ENCODE results near the gene ZNF423.

The ZNF423 gene

DNA sequence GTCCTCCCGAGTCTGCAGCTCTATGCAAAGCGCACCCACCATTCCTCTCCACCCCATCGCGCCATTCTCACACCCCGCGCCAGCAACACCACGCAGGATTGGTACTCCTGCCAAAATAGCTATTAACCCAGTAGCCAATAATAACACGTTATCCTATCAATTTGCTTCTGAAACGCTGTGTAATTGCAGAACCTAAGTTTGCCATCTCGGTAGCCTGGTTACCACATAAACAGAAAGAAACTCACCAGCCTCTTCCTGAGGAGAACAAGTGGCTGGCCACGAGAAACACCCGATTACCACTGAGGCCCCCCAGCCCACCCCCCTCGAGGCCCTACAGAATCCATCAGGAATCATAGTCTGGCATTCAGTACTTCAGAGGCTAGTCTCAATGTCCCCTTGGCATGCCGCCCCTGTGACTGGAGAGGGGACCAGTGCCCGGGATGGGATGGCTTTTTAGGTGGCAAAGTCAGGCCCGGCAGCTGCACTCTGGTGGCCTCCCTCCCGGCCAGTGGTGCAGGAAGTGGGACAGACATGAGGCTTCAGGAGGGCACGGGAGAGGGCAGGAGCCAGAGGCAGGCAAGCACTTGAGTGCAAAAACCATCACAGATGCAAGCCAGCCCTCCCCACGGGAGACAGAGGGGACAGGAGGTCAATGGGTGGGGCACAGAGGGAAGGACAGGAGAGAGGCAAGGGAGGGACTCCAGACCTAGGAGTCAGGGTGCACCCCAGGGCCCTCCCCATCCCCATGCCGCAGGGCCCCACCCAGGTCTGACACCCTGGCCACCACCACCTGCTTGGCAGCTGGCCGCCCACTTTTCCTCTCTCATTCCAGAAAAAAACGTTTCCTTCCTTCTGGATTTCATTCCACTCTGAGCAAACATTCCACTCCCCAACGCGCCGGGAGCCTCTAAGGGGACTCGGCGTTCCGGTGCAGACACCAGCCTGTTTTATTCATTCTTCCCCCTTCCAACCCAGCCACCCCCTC, 192.5 kb downstream of the ZNF423 start:
- no peak for DNase-seq (ENCODE audit: low read depth in 2 of 2)

DNA sequence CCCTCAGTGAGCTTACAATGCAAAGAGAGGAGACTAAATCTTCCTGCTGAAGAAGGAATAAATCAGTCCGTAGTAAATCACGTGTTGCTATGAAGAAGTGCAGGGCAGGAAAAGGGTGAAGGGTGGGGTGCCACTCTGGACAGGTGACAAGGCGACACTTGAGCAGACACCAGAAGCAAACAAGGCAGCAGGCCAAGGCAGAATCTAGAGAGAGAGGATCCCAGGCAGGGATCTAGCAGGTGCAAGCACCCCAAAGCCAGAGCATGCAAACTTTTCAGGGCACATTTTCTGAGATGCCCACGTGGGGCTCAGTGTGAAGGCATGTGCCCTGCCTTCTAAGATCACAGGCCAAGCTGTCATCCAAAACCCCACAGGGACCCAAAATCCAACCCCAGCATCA, 193.3 kb downstream of the ZNF423 start:
- DNase-seq (ENCODE audit: low read depth in 2 of 2): no peak

DNA sequence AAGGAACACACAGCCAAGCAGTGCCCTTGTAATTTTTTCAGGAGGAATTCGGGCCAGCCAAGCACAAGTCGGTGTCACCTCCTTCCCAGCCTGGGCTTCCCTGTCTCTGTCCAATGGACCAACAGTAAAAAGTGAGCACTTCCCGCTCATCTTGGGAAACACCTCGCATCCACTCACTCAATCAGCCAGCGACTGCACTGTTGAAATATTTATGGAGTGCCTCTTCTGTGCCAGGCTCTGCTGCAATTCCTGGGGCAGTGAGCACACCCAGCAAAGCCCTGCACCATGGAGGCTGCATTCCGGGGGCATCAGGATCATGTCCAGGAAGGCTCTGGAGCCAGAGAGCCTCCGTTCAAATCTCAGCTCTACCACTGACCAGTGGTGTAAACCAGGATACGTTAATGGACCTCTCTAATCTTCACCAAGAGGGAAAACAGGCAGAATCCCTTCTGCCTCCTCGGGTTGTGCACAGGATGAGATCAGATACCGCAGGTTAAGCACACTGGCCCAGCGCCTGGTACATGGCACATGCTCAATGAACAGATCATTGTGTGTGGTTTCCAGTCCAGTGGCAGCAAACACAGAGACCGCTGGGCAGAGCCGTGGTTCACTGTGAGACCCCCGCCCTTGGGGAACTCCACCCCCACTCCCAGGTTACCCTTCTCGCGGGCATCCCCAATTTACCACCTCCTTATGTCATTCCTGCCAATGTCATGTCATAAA, 194.3 kb downstream of the ZNF423 start:
- no peak for DNase-seq (ENCODE audit: low read depth in 2 of 2)

DNA sequence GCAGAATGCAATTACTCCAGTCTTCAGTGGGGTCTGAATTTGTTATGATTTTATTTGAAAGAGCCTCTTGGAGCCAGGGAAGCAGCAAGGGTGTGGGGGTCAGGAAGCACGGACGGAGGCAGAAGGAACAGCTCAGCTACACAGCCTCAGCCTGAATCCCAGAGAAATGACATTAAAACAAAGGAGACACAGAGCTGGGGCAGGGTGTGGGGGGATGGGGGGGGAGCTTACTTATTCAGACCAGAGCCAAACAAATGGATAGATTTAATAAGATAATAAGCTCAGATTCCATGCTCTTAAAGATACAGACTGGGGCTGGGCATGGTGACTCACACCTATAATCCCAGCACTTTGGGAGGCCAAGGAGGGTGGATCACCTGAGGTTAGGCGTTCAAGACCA, 195.3 kb downstream of the ZNF423 start:
- DNase-seq (ENCODE audit: low read depth in 2 of 2): no peak

DNA sequence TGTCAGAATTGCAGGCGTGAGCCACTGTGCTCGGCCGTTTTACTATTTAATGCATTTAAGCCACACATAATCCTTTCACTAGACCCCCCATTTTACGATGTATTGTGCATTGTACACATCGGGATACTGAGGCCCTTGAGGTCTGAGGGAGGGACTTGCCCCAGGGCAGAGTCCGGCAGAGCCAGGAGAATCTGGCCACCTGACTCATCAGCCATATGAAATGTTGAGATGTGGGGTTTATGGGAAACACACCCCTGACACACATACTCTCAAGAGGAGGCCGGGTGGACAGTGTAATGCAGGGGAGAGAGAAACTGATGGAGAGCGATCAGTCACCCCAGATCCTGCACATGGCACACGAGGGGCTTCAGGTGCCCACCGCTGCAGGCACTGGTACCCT, 196.6 kb downstream of the ZNF423 start:
- DNase-seq (ENCODE audit: low read depth in 2 of 2): no peak

DNA sequence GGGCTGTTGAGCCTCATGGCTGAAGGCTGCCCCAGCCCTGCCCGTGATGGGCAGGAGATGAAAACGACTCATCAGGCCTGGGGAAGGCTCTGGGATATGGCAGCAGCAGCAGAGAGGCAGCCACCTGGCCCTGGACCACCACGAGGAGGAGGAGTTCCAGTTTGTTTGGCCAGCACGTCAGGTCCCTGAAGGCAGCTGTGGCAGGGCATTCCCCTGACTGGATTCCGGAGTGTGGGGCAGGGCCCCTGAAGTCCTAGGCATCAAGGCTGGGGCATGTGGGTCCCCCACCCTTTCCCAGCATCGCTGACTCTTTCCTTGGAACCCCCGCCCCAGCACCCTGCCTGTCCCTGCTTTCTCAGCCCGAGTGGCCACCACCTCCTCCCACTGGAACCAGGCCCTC, 197.4 kb downstream of the ZNF423 start:
- no peak for DNase-seq (ENCODE audit: low read depth in 2 of 2)

DNA sequence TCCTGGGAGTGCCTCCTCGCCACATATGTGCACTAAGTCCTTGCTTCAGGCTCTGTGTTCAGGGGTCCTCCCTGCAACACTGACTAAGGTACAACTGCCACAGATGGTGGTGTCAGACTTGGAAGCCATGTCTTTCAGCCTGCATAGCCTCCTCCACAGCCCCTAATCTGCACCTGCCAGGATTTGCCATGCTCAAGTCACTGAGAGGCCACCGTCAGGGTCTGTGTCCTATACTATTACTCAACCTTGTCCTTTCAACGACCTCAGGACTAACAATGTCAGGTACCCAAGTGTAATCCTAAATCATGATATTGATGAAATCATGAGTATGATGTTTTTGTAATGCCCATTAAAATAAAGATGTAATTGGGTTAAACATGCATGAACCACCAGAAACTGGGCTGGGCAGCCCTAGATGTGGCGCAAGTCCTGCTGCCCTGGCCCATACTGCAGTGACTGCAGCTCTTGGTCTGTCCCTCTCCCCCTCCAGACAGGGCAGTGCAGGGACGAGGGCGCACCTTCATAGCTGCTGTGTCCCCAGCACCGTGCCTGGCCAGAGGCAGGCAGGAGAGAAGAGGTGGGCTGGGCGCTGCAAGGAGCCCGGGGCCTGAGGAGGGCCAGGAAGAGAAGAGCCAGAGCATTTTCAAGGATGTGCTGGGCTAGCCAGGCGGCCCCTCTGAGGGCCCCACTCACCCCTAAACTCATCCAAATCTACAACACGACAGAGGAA, 198.0 kb downstream of the ZNF423 start:
- DNase-seq (ENCODE audit: low read depth in 2 of 2): no peak

DNA sequence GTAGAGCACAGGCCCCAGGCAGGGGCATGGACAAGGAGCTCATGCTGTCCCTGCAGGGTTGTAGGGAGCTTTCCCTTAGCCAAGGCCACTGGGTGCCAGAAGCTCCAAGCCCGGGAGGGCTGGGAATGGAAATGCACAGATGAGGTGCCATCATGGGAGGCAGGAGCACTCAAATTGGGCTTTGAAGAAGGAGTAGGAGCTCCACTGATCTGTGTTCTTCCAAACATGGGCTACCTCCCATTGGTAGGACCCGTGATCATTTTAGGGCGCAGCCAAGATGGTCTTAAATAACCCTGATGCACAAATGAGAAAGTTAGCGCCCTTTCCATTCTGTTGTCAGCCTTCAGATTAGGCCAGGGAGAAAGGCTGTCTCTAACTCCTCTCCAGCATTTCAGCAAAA, 201.5 kb downstream of the ZNF423 start:
- no peak for DNase-seq (ENCODE audit: low read depth in 2 of 2)

DNA sequence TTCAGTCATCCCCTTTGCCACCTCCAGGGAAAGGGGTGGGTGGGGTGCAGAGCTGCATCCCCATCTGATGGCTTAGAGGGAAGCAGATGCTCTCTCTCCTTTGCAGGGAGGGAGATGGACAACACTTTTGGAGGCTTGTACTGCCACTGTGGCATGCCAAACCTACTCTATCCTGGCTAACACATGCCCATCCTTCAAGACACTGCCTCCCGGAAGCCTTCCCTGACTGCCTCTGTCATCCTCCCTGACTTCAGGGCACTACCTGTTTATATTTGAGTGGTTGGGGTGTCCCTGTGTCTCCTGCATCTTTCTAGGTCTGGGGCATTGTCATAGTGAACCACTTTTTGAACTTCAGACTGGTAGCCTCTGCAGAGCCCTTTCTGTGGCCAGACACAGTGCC, 202.3 kb downstream of the ZNF423 start:
- DNase-seq (ENCODE audit: low read depth in 2 of 2): no peak

DNA sequence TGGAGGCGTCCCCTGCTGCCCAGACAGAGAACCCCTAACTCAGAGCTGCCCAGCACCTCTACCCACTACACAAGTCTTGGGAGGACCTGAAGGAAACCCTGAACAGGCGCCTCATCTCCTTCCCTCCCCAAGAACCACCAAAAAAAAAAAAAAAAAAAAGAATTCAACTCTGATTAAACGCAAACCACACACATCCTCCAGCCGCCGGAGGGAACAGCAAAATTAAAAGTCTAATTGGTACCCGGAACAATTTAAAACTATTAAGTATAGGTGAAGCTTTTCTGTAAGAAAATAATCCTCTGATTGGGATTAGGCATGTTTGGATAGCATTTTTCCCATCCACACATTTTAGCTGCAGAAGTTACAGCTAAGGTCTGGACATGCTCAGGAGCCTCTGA, 202.7 kb downstream of the ZNF423 start:
- DNase-seq (ENCODE audit: low read depth in 2 of 2): no peak

DNA sequence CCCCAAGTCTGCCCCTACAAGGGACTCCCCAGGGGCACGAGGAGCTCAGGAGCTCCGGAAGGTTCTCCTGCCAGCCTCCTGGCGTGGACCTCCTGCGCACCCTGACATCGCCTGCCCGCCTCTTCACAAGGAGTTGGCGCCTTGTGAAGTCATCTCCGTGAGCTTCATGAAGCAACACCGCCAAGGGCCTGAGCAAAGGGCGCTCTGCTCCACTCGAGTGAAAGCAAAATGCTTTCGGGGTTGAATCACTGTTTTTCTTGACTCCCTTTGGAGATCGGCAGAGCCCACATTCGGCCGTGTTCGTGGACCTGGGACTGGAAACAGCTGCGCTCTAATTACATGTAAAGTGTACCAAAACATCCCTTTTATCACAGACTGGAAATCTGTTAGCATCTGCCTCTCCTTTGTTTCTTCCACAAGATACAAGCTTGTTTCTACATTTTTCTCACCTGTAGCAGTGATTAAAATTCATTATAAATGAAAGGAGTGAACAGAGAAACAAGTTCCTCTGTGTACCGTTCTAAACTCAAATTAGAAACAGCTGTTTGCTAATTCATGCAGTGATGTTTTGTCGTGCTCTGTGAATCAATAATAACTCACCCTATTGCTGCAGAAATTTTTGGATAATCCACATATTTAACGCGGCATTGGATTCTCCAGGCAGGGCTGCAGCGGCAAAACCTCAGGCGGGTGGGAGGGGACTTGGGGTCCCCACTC, 203.3 kb downstream of the ZNF423 start:
- DNase-seq (ENCODE audit: low read depth in 2 of 2): no peak

DNA sequence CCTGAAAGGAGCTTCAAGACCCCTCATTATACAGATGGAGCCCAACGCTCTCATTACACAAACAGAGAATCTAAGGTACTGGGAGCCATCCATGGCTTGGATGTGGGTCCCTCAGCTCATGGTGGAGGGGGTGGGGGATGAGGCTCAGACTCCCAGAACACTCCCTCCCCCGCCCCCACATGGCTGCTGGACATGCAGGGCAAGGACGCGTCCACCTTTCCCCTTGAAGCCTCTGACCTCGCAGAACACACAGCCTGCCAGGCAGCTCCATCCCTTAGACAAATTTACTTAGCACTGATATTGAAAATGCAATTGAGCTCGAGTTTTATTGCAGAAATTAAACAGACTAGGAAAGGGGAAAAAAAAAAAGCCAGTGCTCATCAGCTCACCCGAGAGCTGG, 203.9 kb downstream of the ZNF423 start:
- DNase-seq (ENCODE audit: low read depth in 2 of 2): no peak

DNA sequence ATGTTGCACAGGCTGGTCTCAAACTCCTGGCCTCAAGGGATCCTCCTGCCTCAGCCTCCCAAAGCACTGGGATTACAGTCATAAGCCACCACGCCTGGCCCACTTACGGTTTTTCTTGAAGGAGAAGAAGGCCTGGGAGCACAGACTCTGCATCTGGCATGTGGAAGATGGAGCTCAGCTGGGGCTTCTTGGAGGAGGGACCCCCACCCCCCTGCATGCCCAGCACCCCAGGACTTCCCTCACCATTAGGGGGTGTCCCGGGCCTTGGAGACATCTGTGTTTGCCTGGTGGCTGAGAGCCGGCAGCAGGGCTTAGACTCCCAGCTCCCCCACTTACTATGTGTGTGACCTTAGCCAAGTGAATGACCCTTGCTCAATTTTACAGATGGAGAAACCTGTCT, 204.7 kb downstream of the ZNF423 start:
- DNase-seq (ENCODE audit: low read depth in 2 of 2): no peak

DNA sequence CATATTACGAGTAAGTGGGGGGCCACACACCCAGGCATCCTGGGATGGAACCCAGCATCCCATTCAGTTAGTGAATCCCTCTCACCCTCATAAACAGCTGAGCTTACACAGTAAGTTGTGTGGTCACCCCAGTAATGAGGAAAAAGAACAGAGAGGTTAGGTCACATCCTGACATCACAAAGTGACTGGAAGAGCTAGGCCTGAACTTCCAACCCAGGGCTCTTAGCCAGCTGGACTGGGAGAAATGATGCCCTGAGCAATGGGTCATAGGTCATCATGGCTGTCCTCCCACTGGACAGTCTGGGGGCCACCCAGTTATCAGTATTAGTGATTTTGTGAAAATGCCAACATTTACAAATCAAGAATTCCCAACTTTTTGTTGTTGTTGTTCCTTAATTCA, 205.3 kb downstream of the ZNF423 start:
- no peak for DNase-seq (ENCODE audit: low read depth in 2 of 2)

DNA sequence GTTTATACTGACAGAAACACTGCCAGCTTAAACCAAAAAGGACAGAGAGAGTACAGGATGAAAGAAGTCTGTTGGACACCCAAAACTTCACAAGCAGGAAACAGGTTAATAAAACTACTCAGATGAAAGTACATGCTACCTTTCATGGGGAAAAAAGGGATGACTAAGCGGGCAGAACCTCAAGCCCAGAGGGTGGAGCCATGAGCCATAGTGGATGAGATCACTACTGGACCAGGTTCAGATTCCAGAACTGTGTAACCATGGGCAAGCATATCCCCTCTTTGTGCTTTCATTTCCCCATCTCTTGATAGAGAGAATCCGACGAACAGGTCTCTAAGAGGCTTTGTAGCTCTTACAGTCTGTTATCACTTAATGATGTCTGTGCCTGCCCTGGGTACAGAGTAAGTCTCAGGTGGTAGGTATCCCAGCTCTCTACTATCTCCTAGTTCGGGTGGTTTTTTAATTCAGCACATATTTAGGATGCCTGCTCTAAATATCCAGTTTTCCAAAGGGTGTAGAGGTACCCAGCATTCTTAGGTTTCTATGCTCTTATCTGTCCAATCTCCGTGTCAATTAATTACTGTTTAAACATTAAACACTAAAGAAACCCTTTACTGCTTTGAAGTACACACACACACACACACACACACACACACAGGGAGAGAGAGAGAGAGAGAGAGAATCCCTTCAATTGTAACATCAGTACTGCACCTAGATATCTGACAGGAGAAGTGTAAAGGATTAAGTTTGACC, 206.7 kb downstream of the ZNF423 start:
- no peak for DNase-seq (ENCODE audit: low read depth in 2 of 2)

DNA sequence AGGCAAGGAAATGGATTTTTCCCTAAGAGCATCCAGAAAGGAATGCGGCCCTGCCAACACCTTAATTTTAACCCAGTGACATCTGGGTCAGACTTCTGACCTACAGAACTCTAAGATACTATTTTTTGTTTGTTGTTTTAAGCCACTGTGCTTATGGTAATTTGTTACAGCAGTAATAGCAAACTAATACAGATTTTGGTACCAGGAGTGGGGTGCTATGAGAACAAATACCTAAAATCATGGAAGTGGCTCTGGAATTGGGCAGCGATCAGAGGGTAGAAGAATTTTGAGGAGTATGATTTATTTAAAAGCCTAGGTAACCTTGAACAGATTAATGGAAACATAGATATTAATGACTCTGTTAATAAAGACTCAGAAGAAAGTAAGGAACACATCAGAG, 208.2 kb downstream of the ZNF423 start:
- DNase-seq (ENCODE audit: low read depth in 2 of 2): no peak

DNA sequence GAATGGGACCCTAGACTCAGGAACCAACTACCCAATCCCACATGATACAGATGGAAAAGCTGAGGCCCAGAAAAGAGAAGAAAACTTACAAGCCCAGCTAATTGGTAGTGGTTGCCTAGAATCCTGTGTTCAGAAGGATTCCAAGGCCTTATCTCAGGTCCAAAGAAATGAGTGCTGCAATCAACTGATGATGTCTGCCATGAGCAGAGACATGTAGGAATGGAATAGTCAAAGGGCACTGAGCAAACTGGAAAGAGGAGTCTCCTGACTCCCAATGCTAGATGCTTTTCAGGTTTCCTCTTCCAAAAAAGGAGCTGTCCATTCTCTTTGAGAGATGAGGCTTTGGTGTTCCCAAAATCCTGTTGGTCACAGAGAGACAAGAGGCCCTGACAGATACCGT, 210.6 kb downstream of the ZNF423 start:
- DNase-seq (ENCODE audit: low read depth in 2 of 2): no peak

DNA sequence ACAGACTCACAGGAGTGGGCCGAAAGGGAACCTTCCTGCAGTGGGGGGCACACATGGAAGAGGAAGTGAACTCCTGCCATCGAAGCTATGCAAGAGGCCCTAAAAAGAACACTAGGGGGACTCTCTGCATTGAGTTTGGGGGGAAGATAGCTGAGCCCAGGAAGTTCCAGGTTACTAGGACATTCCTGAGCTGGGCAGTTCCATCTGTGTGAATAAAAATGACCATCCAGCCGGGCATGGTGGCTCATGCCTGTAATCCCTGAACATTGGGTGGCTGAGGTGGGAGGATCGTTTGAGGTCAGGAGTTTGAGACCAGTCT, 211.8 kb downstream of the ZNF423 start:
- DNase-seq (ENCODE audit: low read depth in 2 of 2): no peak

DNA sequence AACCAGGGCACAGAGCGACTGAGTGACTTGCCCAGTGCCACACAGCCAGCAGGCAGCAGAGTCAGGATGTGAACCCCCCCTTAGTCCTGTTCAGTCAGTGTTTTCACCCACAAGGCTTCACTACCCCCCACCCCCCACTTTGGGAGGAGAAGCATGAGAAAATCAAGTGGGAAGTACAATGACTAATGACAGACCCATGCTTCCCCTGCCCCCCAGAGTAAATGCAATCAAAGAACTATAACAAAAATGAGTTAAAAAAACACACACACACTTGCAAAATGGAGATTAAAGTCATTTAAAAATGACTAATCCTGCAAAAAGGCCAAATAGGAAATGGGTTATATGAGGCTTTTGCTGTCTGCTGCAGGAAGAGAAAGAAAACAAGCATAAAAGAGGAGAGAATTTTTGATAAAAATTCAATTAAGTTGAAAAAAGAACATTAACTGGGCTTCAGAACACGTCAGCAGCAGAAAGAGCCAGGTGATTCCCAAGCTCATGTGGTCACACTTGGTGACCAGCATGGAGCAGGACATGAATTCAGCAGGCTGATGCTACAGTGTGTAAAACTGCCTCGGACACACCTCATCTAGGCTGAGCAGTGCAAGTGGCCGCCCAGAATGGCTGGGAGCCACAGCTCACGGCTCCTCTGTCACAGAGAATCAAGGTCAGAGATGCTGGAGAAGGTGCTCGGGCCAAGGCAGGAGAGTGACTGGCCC, 212.3 kb downstream of the ZNF423 start:
- no peak for DNase-seq (ENCODE audit: low read depth in 2 of 2)

DNA sequence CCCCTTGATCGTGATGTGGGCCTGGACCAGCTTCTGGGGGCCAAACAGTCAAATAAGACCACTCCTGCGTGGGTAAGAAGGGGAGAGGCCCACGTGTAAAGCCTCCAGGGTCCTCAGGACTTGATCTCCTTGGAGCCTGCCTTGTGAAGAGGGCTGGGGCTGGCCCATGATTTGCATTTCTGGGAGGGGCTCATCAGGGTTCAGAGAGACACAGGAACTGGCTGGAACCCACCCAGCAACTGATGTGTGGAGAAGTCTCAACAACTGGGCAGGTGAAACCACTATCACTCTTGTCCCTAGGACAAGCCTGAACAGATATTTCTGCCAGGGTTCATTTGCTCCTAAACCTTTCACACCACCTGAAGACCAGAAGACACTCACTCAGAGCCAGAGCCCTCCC, 214.7 kb downstream of the ZNF423 start:
- DNase-seq (ENCODE audit: low read depth in 2 of 2): no peak

DNA sequence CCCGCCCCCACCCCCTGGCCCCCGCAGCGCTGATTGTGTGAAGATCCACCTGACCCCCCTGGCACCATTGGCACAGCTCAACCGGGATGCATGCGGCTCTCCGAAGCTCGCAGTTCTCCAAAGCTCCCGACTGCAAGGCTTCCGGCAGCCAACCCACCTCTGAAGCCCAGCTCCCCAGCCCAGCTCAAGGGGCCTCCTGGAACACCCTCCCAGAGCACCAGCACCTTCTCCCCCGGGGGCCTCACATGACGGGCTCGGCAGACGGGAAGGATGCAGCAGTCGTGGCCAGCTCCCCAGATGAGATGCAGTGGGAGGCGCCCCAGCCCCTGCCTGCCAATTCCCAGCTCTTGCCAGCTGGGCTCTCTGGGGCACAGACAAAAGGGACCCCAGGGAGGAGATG, 215.3 kb downstream of the ZNF423 start:
- no peak for DNase-seq (ENCODE audit: low read depth in 2 of 2)
